Brain microvascular endothelial cell (primary cell): Measurements from ENCODE around the gene NCOR1.

Experiments used
- DNase-seq: peaks from one replicate; pipeline ENCODE4 v3.0.0-alpha.2; 2020
- H3K27ac ChIP-seq: fragments of 250-450 bp; sonication (Bioruptor Pico); 2 replicates; pipeline ENCODE4 v1.5.1; 2020; ENCODE audit warnings: mild to moderate bottlenecking, moderate library complexity
- H3K27me3 ChIP-seq: fragments of 250-450 bp; sonication (Bioruptor Pico); replicated peaks from 2 replicates; pipeline ENCODE4 v1.5.1; 2020; ENCODE audit warnings: mild to moderate bottlenecking
- H3K36me3 ChIP-seq: fragments of 250-450 bp; sonication (Bioruptor Pico); replicated peaks from 2 replicates; pipeline ENCODE4 v1.5.1; 2020; ENCODE audit warnings: mild to moderate bottlenecking
- H3K4me3 ChIP-seq: 2 replicates; pipeline ENCODE4 v1.5.1; 2011; ENCODE audit warnings: low read depth, mild to moderate bottlenecking, control low read depth, low read length, moderate library complexity
- in situ Hi-C: cut with HindIII; loops from 2 replicates; pipeline ENCODE4 v1.10.0; 2017; ENCODE audit warnings: low sequenced_read_pairs, low pct_ligation_motif_present
- TF ChIP-seq, protein P1 (sequence below): IDR thresholded peaks from 2 replicates; pipeline ENCODE4 v1.5.1; 2011; ENCODE audit warnings: low read depth, mild to moderate bottlenecking, moderate library complexity, low read length, control low read depth, inconsistent platforms; ENCODE audit errors: missing control alignments

The NCOR1 gene

DNA sequence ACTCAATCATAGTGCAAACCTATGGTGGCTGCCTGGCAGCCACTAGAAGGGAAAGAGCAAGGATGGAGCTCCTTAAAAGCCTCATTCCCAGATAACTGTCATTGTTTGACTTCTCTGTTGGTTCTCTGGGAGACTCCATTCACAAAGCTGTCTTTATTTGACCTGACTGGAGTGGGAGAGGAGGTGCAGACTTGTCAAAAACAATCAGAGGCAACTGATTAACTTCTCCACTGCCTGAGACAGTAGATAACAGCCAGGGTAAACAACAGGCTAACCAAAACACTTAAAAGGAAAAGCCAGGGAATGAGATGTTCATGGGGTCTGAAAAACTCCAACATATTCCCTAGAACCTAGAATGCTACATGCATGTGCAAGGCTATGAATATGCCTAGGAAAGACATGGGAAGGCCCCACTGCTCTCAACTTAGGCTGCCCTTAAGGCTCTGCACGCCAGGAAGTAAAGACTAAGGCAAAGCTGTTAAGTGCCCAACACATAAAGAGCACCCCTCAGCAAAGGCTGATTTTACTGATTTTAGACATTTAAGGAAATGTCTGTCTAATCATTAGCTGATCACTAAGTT, 133.7 kb downstream of the NCOR1 start:
- TF ChIP-seq, protein P1, sequence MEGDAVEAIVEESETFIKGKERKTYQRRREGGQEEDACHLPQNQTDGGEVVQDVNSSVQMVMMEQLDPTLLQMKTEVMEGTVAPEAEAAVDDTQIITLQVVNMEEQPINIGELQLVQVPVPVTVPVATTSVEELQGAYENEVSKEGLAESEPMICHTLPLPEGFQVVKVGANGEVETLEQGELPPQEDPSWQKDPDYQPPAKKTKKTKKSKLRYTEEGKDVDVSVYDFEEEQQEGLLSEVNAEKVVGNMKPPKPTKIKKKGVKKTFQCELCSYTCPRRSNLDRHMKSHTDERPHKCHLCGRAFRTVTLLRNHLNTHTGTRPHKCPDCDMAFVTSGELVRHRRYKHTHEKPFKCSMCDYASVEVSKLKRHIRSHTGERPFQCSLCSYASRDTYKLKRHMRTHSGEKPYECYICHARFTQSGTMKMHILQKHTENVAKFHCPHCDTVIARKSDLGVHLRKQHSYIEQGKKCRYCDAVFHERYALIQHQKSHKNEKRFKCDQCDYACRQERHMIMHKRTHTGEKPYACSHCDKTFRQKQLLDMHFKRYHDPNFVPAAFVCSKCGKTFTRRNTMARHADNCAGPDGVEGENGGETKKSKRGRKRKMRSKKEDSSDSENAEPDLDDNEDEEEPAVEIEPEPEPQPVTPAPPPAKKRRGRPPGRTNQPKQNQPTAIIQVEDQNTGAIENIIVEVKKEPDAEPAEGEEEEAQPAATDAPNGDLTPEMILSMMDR = no peak
- H3K36me3 ChIP-seq = peaks cover 36% of the 10 kb centered on the region
- H3K27ac ChIP-seq = no peak overlapping the region
- no peak overlapping the region for H3K4me3 ChIP-seq
- no peak for DNase-seq
- in situ Hi-C loops = no loop called here
- H3K27me3 ChIP-seq = no peaks in the 10 kb centered on the region

DNA sequence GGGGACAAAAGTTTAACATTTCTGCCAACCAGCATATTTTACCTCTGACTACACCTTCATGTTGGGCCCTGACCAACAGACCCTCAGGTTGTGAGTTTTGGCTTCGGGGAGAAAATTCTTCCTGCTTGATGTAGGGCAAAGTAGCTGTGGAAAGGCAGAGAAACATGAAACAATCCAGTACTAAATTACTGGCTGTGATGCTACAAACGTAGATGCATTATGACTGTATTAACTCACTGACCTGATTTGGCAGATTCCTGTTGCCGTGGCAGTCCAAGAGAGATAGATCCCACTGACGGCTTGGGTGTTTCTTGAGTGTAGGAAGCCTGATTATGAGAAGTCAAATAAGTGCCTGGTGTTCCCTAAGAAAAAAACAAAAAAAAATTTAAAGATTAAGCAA, 135.0 kb downstream of the NCOR1 start:
- TF ChIP-seq, protein P1 = no peak
- no peak for DNase-seq
- in situ Hi-C loops = no loop called here
- H3K27me3 ChIP-seq = no peaks in the 10 kb centered on the region
- H3K27ac ChIP-seq = no peak overlapping the region
- H3K36me3 ChIP-seq = peaks cover 32% of the 10 kb centered on the region
- H3K4me3 ChIP-seq = no peak overlapping the region

DNA sequence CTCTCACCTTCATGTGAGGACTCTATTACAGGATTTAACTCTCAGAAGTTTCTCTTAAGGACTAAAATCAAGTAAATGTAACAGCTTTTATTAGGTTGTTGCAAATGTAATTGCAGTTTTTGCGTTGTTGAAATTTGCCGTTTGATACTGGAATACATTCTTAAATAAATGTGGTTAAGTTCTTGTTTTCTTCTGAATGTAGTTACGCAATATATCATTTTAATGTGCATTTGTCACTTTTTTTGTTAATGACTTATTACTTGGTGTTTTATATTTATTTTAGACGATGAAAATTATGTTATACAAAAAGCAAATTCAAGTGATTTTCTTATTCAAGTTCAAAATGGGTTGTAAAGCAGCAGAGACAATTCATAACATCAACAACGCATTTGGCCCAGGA, 139.4 kb downstream of the NCOR1 start:
- TF ChIP-seq, protein P1 = no peak
- no peaks in the 10 kb centered on the region for H3K27me3 ChIP-seq
- in situ Hi-C loops = no loop called here
- H3K4me3 ChIP-seq = no peak overlapping the region
- H3K27ac ChIP-seq = no peak overlapping the region
- peaks cover 53% of the 10 kb centered on the region for H3K36me3 ChIP-seq
- no peak for DNase-seq

DNA sequence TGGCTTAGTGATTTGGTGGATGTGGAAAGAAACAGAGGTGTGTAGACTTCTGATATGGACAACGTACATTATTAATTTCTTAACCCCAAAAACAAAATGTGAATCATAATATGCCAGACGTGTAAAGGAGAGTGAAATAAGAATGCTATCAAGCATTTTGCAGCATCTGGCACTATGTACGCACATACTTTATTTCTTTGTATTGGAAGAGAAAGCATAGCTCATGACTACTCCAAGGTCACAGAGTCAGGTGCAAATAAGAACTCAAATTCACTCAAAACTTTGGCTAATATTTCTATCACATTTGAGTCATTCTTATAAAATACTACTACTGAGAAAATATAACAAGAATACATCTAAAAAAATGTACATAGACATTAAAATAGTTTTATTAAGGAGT, 140.9 kb downstream of the NCOR1 start:
- TF ChIP-seq, protein P1 = no peak
- no peak overlapping the region for H3K27ac ChIP-seq
- no peak for DNase-seq
- H3K27me3 ChIP-seq = no peaks in the 10 kb centered on the region
- in situ Hi-C loops = no loop called here
- H3K36me3 ChIP-seq = peaks cover 59% of the 10 kb centered on the region
- no peak overlapping the region for H3K4me3 ChIP-seq

DNA sequence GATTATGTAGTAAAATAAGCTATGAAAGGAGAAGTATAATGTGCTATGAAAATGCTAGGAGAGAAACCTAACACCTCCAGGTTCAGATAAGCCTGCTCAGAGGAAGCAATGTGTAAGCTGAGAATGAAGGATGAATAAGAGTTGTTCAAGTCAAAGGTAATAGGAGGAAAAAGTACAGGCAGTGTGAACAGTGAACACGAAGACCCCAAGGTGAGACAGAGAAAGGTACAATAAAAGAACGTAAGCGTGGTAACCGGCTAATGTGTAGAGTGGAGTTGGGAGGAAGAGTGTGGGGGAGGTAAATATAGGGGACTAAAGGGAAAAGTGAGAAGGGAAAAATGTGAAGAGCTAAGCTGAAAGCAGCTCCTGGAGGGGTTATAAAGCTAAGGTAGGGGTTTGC, 141.5 kb downstream of the NCOR1 start:
- Histone ChIP-seq H3K27me3 (no peaks in the 10 kb centered on the region), H3K36me3 (peaks cover 57% of the 10 kb centered on the region), H3K27ac (no peak overlapping the region), H3K4me3 (no peak overlapping the region)
- TF ChIP-seq, protein P1 = no peak
- in situ Hi-C loops = no loop called here
- DNase-seq = no peak

DNA sequence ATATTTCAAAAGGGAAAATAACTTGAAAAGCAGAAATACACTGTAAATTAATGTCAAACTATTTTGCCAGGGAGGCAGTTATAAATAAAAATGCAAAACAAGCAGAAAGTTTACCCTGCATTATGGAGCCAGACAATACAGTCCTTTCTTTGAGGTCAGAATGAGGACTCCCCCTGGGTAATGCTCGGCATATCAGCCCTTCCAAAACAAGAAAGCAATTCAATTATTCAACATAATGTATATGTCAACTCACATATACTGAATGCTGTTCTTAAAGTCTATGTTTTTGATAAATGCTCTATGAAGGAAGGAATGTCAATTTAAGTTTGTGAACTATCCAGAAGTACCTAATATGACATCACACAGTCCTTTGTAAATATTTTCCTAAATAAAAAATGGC, 143.3 kb downstream of the NCOR1 start:
- DNase-seq = no peak
- H3K27me3 ChIP-seq = no peaks in the 10 kb centered on the region
- H3K36me3 ChIP-seq = peaks cover 53% of the 10 kb centered on the region
- TF ChIP-seq, protein P1 = no peak
- no peak overlapping the region for H3K4me3 ChIP-seq
- no peak overlapping the region for H3K27ac ChIP-seq
- in situ Hi-C loops = no loop called here
